ENCODE measurements around the gene AGBL3. TPM values are rescaled to one million over a fixed set of nuclear protein-coding genes. Genes with fewer than 3 reads are reported as not detected.

AGBL3 gene
- total and polyA plus RNA-seq, 2 of the 8 experiments (the other 6 are each of a cell fraction or from before 2014, with no cell fraction given), result 1.1 to 1.9 TPM

GRCh38 chr7:135102372-135102771 is 116.1 kb downstream of the AGBL3 start (continued):
- TF ChIP-seq SIX5 (IDR thresholded peaks at IDR 0.05; ENCODE audit: low read depth, low read length) (no peak), JUND (IDR thresholded peaks at IDR 0.05; ENCODE audit: low read length) (no peak), KDM1A (IDR thresholded peaks at IDR 0.05; ENCODE audit: borderline replicate concordance, low read length) (no peak), RFX5 (IDR thresholded peaks at IDR 0.05; ENCODE audit: borderline replicate concordance, low read depth, low read length) (no peak), NANOG (IDR thresholded peaks at IDR 0.05; ENCODE audit: insufficient read depth, low read depth, low read length, poor library complexity, severe bottlenecking) (no peak), BRCA1 (IDR thresholded peaks at IDR 0.05; ENCODE audit: low read depth, low read length) (no peak), SP1 (IDR thresholded peaks at IDR 0.05; ENCODE audit: low read depth, low read length) (no peak)

Data from H1 (cell line).